Stimulated activated CD8-positive, alpha-beta memory T cell treated with anti-CD3 and anti-CD28 coated beads, Interleukin-2, amount 100 ng/mL, for 48 hours (primary cell): ENCODE measurements around the gene SETX.
"Not testable (repeated sequence)": the region's sequence is repeated elsewhere in the genome, so short reads cannot be mapped to it uniquely, and the experiment has no call there.

Experiments used
- DNase-seq, 2 donors: peaks; one replicate each; pipeline ENCODE4 v3.0.0-alpha.2; 2020; ENCODE audit warnings: low read depth in 2 of 2

The SETX gene

GRCh38 chr9:132354637-132355355 lies at the start of gene SETX:
TSS of gene SETX (minus strand) at chr9:132354986. CDS start at chr9:132349428, 5,558 bp downstream.
- peak; percentile 97 to 99 for DNase-seq

- no peak for DNase-seq
Measured at GRCh38 chr9:132404228-132404881, 49.6 kb upstream of the SETX start.

- no peak for DNase-seq
Measured at GRCh38 chr9:132401824-132402223, 47.0 kb upstream of the SETX start.

- DNase-seq, result no peak
Measured at GRCh38 chr9:132395560-132395959, 40.8 kb upstream of the SETX start.

- no peak for DNase-seq
Measured at GRCh38 chr9:132391449-132391848, 36.7 kb upstream of the SETX start.

- DNase-seq, result no peak
Measured at GRCh38 chr9:132390966-132391365, 36.2 kb upstream of the SETX start.

GRCh38 chr9:132387133-132387532 lies 32.3 kb upstream of the SETX start:
- DNase-seq, result no peak

- DNase-seq, result no peak
Measured at GRCh38 chr9:132384376-132384775, 29.6 kb upstream of the SETX start.

- no peak for DNase-seq
Measured at GRCh38 chr9:132383462-132383883, 28.7 kb upstream of the SETX start.

GRCh38 chr9:132381966-132382541 lies 27.3 kb upstream of the SETX start:
- DNase-seq, result no peak

- DNase-seq, result not testable (repeated sequence)
Measured at GRCh38 chr9:132378416-132378815, 23.6 kb upstream of the SETX start.

GRCh38 chr9:132377769-132378168 lies 23.0 kb upstream of the SETX start:
- not testable (repeated sequence) for DNase-seq

- DNase-seq, result no peak
Measured at GRCh38 chr9:132372177-132373095, 17.6 kb upstream of the SETX start.

GRCh38 chr9:132370592-132370991 lies 15.8 kb upstream of the SETX start:
- no peak for DNase-seq

- no peak for DNase-seq
Measured at GRCh38 chr9:132369421-132369820, 14.6 kb upstream of the SETX start.

GRCh38 chr9:132367613-132368313 lies 13.0 kb upstream of the SETX start:
- no peak for DNase-seq

GRCh38 chr9:132366481-132366880 lies 11.7 kb upstream of the SETX start:
- DNase-seq, result no peak

- DNase-seq, result no peak
Measured at GRCh38 chr9:132365986-132366385, 11.2 kb upstream of the SETX start.

GRCh38 chr9:132364068-132364467 lies 9.3 kb upstream of the SETX start:
- DNase-seq, result no peak

GRCh38 chr9:132357764-132358163 lies 3.0 kb upstream of the SETX start:
- DNase-seq, result no peak

- no peak for DNase-seq
Measured at GRCh38 chr9:132356324-132356924, 1.6 kb upstream of the SETX start.
